HG02759 (cell line): ENCODE measurements around the gene SHFL.

Source experiments
- ATAC-seq: cut with Tn5 transposase; IDR thresholded peaks from one replicate; pipeline ENCODE4 v1.9.1; 2021; ENCODE audit warnings: mild to moderate bottlenecking, moderate library complexity; ENCODE audit not compliant: unreplicated experiment

The SHFL gene

GRCh38 chr19:10085641-10086590 is at the start of gene SHFL:
SHFL (plus strand) TSS chr19:10086317; CDS start chr19:10086428, 111 bp downstream.
- peak; percentile 87 for ATAC-seq

GRCh38 chr19:10036601-10037071 is 49.5 kb upstream of the SHFL start:
- ATAC-seq = no peak

- no peak for ATAC-seq
Observed at GRCh38 chr19:10037367-10037766, 48.8 kb upstream of the SHFL start.

GRCh38 chr19:10037809-10038208 is 48.3 kb upstream of the SHFL start:
- ATAC-seq = no peak

- no peak for ATAC-seq
Observed at GRCh38 chr19:10043286-10043927, 42.7 kb upstream of the SHFL start.

- ATAC-seq = no peak
Observed at GRCh38 chr19:10044390-10044789, 41.7 kb upstream of the SHFL start.

- no peak for ATAC-seq
Observed at GRCh38 chr19:10045371-10045770, 40.7 kb upstream of the SHFL start.

- ATAC-seq = no peak
Observed at GRCh38 chr19:10049626-10050025, 36.5 kb upstream of the SHFL start.

GRCh38 chr19:10052602-10053360 is 33.3 kb upstream of the SHFL start:
- no peak for ATAC-seq

GRCh38 chr19:10061717-10062310 is 24.3 kb upstream of the SHFL start:
- ATAC-seq = no peak

- ATAC-seq = no peak
Observed at GRCh38 chr19:10068205-10068604, 17.9 kb upstream of the SHFL start.

GRCh38 chr19:10069046-10069445 is 17.1 kb upstream of the SHFL start:
- no peak for ATAC-seq

GRCh38 chr19:10070730-10071446 is 15.2 kb upstream of the SHFL start:
- ATAC-seq = no peak

GRCh38 chr19:10074153-10074552 is 12.0 kb upstream of the SHFL start:
- no peak for ATAC-seq

- ATAC-seq = no peak
Observed at GRCh38 chr19:10076535-10076934, 9.6 kb upstream of the SHFL start.

GRCh38 chr19:10078329-10078728 is 7.8 kb upstream of the SHFL start:
- no peak for ATAC-seq

- no peak for ATAC-seq
Observed at GRCh38 chr19:10079031-10079453, 7.1 kb upstream of the SHFL start.

- no peak for ATAC-seq
Observed at GRCh38 chr19:10083911-10084310, 2.2 kb upstream of the SHFL start.

- ATAC-seq = no peak
Observed at GRCh38 chr19:10084803-10085202, 1.3 kb upstream of the SHFL start.

GRCh38 chr19:10086591-10087192 is 575 bp downstream of the SHFL start:
- no peak for ATAC-seq
